DOHH2 (cell line): ENCODE results near the gene UTRN.

Experiments used
- H3F3A ChIP-seq: fragments of 200-600 bp; sonication (generic), shearing (Covaris generic); 2 replicates; pipeline ENCODE4 v1.6.0; 2016; ENCODE audit warnings: antibody characterized with exemption, mild to moderate bottlenecking; ENCODE audit not compliant: control insufficient read depth, insufficient read depth
- H3K27ac ChIP-seq: fragments of 200-600 bp; sonication (generic); 2 replicates; pipeline ENCODE4 v1.5.1; 2014; ENCODE audit warnings: low read depth, mild to moderate bottlenecking, low read length, moderate library complexity
- H3K27me3 ChIP-seq: fragments of 200-600 bp; sonication (generic); 2 replicates; pipeline ENCODE4 v1.6.1; 2014; ENCODE audit warnings: mild to moderate bottlenecking, low read length, mixed read lengths; ENCODE audit not compliant: control insufficient read depth
- H3K36me3 ChIP-seq: fragments of 200-600 bp; sonication (generic); 2 replicates; pipeline ENCODE4 v1.6.1; 2014; ENCODE audit warnings: mild to moderate bottlenecking, low read length, moderate library complexity, mixed read lengths; ENCODE audit not compliant: control insufficient read depth
- H3K4me1 ChIP-seq: fragments of 200-600 bp; sonication (generic); 2 replicates; pipeline ENCODE4 v1.6.1; 2014; ENCODE audit warnings: mild to moderate bottlenecking, low read length, mixed read lengths; ENCODE audit not compliant: control insufficient read depth
- H3K4me2 ChIP-seq: fragments of 200-600 bp; sonication (generic); 2 replicates; pipeline ENCODE4 v1.6.0; 2014; ENCODE audit warnings: mild to moderate bottlenecking, low read length, moderate library complexity
- H3K4me3 ChIP-seq: fragments of 200-600 bp; sonication (generic); 2 replicates; pipeline ENCODE4 v1.5.1; 2014; ENCODE audit warnings: mild to moderate bottlenecking, low read length, mixed read lengths
- H3K79me2 ChIP-seq: fragments of 200-600 bp; sonication (generic); 2 replicates; pipeline ENCODE4 v1.6.1; 2014; ENCODE audit warnings: mild to moderate bottlenecking, low read length, mixed read lengths; ENCODE audit not compliant: control insufficient read depth
- H3K9me2 ChIP-seq: fragments of 200-600 bp; sonication (generic); replicated peaks from 2 replicates; pipeline ENCODE4 v1.6.1; 2014; ENCODE audit warnings: mild to moderate bottlenecking, low read length, mixed read lengths; ENCODE audit not compliant: control insufficient read depth
- H3K9me3 ChIP-seq: fragments of 200-600 bp; sonication (generic); 2 replicates; pipeline ENCODE4 v1.6.1; 2014; ENCODE audit warnings: antibody characterized with exemption, low read length, mixed read lengths; ENCODE audit not compliant: control insufficient read depth, insufficient read depth
- H4K20me1 ChIP-seq: fragments of 200-600 bp; sonication (generic); 2 replicates; pipeline ENCODE4 v1.6.0; 2014; ENCODE audit warnings: low read depth, mild to moderate bottlenecking, antibody characterized with exemption, low read length, moderate library complexity; ENCODE audit not compliant: control insufficient read depth, insufficient read depth
- CTCF ChIP-seq: fragments of 200-600 bp; sonication (generic); IDR thresholded peaks from one replicate; pipeline ENCODE4 v1.5.1; 2014; ENCODE audit warnings: antibody characterized with exemption, mild to moderate bottlenecking, low read depth, low read length; ENCODE audit not compliant: poor library complexity, severe bottlenecking
- EZH2phosphoT487 ChIP-seq: fragments of 200-600 bp; sonication (generic); IDR thresholded peaks from 2 replicates; pipeline ENCODE4 v1.6.1; 2017; ENCODE audit warnings: borderline replicate concordance, mild to moderate bottlenecking, antibody characterized with exemption, low read length, moderate library complexity, mixed read lengths

The UTRN gene

DNA sequence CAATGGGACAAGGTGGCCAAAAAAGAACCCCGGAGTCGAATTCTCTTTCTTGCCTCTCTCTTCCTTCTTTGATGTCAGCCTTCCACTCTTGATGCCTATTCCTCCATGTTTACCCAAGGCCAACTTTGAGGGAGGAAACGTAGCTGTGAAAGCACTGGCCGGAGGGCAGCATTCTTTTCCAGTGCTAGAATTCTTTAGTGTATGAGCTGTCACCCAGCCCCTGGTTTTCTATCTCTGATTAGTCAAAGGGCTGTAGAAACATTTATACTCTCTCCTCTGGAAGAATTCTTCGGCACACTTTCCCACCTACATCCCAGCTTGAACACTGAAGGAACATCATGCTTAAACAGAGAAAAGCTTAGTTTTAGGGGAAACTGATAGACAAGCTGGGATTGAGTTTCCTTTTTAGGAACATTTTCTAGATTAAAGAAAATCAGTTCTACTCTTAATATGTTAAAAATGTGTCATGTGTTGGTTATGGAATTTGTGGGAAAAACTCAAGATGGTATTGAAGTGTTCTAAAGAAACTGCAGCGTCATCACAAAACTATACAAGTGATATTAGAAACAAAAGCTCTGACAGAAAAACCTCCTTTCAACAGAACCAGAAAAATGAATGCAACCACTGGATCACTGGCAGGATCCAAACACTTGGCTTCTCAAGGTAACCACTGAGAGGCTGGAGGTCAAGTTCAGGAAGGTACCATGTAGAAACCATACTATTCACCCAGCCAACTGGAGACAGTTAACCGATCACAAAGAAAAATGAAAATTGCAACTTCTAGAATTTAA is 20.7 kb upstream of the UTRN start:
- no peak overlapping the region for H3K27ac ChIP-seq
- H3K79me2 ChIP-seq = no peaks in the 10 kb centered on the region
- H3K4me2 ChIP-seq = no peak overlapping the region
- TF ChIP-seq EZH2phosphoT487 = no peak
- no peak for TF ChIP-seq CTCF
- H3K9me2 ChIP-seq = no peaks in the 10 kb centered on the region
- peaks cover 17% of the 10 kb centered on the region for H3K4me1 ChIP-seq
- no peaks in the 10 kb centered on the region for H3K9me3 ChIP-seq
- H4K20me1 ChIP-seq = no peaks in the 10 kb centered on the region
- 0 out of 2 replicates have a peak, but pooled peaks cover 3% of the 10 kb centered on the region for H3F3A ChIP-seq
- no peaks in the 10 kb centered on the region for H3K27me3 ChIP-seq
- H3K4me3 ChIP-seq = no peak overlapping the region
- no peaks in the 10 kb centered on the region for H3K36me3 ChIP-seq

DNA sequence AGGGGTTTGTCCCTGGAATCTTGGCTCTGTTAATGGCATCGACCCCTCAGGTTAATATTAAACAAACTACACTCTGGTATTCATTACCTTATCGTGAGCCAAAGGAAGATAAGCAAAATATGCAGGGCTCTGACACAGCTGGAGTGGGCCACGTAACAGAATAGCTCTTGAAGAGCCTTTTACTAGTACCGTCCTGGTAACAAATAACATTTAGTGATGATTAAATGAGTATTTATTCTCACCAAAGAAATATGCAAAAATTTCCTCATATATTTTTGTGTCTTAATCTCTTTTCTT is 20.1 kb upstream of the UTRN start:
- H3K4me2 ChIP-seq = no peak overlapping the region; the same call in 1 of the 2 replicates
- no peaks in the 10 kb centered on the region for H3K27me3 ChIP-seq
- H3K79me2 ChIP-seq = no peaks in the 10 kb centered on the region
- H3K4me1 ChIP-seq = peaks cover 17% of the 10 kb centered on the region
- 0 out of 2 replicates have a peak, but pooled peaks cover 3% of the 10 kb centered on the region for H3F3A ChIP-seq
- no peak for TF ChIP-seq EZH2phosphoT487
- no peak for TF ChIP-seq CTCF
- no peaks in the 10 kb centered on the region for H3K9me3 ChIP-seq
- H3K36me3 ChIP-seq = no peaks in the 10 kb centered on the region
- H3K4me3 ChIP-seq = no peak overlapping the region
- H3K9me2 ChIP-seq = no peaks in the 10 kb centered on the region
- H4K20me1 ChIP-seq = no peaks in the 10 kb centered on the region
- no peak overlapping the region for H3K27ac ChIP-seq

GRCh38 chr6:144265390-144265789 is 19.7 kb upstream of the UTRN start:
- Histone ChIP-seq H3K36me3 (no peaks in the 10 kb centered on the region), H4K20me1 (no peaks in the 10 kb centered on the region), H3K4me3 (no peak overlapping the region; the same call in 1 of the 2 replicates), H3K9me3 (no peaks in the 10 kb centered on the region), H3K79me2 (no peaks in the 10 kb centered on the region), H3K9me2 (no peaks in the 10 kb centered on the region), H3K4me2 (peak overlapping the region; percentile 32), H3K27ac (no peak overlapping the region), H3F3A (0 out of 2 replicates have a peak, but pooled peaks cover 3% of the 10 kb centered on the region), H3K27me3 (no peaks in the 10 kb centered on the region), H3K4me1 (peaks cover 17% of the 10 kb centered on the region)
- TF ChIP-seq EZH2phosphoT487 = no peak
- no peak for TF ChIP-seq CTCF
